ENCODE data around the gene IFI30. TPM values are rescaled to one million over a fixed set of nuclear protein-coding genes. Genes with fewer than 3 reads are reported as not detected.

The IFI30 gene
- total and polyA plus RNA-seq, 2 experiments from 2014 or later, result 27.4 to 34.4 TPM

DNA sequence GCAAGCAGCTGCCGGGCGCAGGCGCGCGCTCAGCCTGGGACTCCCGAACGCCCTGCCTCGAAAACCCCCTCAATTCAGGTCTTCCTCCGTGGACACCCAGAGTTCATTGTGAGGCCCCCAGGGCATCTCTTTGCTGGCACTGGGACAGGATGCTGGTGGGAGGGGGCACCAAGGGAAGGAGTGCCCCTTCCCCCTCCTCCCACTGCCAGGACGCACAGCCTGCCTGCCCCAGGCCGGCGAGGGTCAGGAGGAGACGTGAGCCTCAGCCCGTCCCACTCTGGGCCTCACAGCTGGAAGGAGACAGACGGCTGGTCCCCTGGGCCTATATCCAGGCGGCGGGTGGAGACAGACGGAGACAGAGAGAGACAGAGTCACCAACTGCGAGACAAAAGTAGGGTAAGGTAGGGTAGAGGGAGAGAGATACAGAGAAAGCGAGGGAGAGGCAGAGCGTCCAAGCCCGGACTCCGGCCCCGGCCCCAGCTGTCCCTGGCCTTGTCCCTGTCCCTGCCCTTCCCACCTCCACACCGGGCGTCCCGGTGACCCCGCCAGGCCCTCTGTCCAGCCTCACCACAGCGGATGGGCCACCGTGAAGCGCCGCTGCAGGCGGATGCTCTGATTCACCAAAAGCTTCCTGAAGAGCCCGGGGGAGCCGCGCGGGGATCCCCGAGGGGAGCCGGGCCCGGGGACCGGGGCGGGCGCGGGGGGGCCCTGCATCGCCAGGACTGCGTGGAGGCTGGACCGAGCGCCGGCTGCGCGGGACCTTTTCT, 52.3 kb downstream of the IFI30 start, which contains the start of gene PDE4C (continued):
- TF ChIP-seq, protein P1, sequence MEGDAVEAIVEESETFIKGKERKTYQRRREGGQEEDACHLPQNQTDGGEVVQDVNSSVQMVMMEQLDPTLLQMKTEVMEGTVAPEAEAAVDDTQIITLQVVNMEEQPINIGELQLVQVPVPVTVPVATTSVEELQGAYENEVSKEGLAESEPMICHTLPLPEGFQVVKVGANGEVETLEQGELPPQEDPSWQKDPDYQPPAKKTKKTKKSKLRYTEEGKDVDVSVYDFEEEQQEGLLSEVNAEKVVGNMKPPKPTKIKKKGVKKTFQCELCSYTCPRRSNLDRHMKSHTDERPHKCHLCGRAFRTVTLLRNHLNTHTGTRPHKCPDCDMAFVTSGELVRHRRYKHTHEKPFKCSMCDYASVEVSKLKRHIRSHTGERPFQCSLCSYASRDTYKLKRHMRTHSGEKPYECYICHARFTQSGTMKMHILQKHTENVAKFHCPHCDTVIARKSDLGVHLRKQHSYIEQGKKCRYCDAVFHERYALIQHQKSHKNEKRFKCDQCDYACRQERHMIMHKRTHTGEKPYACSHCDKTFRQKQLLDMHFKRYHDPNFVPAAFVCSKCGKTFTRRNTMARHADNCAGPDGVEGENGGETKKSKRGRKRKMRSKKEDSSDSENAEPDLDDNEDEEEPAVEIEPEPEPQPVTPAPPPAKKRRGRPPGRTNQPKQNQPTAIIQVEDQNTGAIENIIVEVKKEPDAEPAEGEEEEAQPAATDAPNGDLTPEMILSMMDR (conservative IDR thresholded peaks at IDR 0.05; ENCODE audit: low read depth in 2 of 2), result no peak
- TF ChIP-seq JUNB (IDR thresholded peaks at IDR 0.05; ENCODE audit: unreplicated experiment) (no peak), EZH2phosphoT487 (IDR thresholded peaks at IDR 0.05; ENCODE audit: unreplicated experiment) (no peak), POLR2AphosphoS5 (IDR thresholded peaks at IDR 0.05; ENCODE audit: low read depth) (no peak), EZH2 (IDR thresholded peaks at IDR 0.05; ENCODE audit: low read depth, unreplicated experiment) (no peak), CREB1 (CRISPR knock-in tag; IDR thresholded peaks at IDR 0.05; ENCODE audit: low read depth) (no peak), ZNF114 (CRISPR knock-in tag; IDR thresholded peaks at IDR 0.05) (no peak), ZNF331 (CRISPR knock-in tag; IDR thresholded peaks at IDR 0.05; ENCODE audit: low read depth) (no peak), NANOG (IDR thresholded peaks at IDR 0.05; ENCODE audit: borderline replicate concordance) (no peak)
- TF ChIP-seq, protein P2, sequence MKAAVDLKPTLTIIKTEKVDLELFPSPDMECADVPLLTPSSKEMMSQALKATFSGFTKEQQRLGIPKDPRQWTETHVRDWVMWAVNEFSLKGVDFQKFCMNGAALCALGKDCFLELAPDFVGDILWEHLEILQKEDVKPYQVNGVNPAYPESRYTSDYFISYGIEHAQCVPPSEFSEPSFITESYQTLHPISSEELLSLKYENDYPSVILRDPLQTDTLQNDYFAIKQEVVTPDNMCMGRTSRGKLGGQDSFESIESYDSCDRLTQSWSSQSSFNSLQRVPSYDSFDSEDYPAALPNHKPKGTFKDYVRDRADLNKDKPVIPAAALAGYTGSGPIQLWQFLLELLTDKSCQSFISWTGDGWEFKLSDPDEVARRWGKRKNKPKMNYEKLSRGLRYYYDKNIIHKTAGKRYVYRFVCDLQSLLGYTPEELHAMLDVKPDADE (IDR thresholded peaks at IDR 0.05), result no peak

DNA sequence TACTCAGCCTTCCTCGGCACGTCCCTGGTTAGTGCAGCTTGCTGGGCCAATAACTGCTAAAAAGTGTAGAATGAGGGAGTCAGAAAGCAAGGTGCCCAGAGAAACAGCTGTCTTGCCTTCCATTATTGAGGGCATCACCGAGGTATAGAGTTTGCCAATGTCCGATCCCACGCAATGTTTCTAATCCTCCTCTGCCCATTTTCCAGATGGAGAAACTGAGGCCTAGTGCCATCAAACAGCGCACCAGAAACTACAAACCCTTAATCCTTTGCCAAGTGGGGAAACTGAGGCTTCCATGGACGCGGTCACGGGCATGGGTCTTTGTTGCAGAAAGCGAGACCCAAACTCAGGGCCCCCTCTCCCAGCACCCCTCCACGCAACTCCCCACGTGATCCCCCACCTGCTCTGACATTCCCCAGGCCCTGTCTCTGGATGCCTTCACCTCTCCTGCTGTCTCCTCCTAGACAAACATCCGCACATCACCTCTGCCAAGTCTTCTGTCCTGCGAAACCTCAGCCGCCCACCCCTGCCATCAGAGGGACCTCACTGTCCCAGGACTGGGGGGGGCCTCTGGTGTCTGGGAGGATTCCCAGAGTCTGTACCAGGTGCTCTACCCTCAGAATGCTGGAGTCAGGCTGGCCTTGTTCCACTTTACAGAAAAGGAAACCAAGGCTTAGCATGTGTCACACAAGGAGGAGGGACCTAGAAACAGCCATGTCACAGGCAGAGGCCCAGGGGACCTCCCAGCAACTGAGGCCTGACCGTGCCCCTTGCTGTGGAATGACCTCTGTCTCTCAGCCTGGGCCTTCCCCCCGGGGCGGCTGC, 53.6 kb downstream of the IFI30 start:
- Histone ChIP-seq H2AFZ (no peak overlapping the region), H3K4me1 (ENCODE audit: insufficient read depth) (peaks cover 24% of the 10 kb centered on the region), H3F3A (replicated peaks; ENCODE audit: low read depth) (peaks cover 45% of the 10 kb centered on the region), H3K4me3 (no peak overlapping the region), H3K79me2 (replicated peaks; ENCODE audit: insufficient read depth) (no peaks in the 10 kb centered on the region), H3K36me3 (ENCODE audit: insufficient read depth) (no peaks in the 10 kb centered on the region), H3K9me2 (ENCODE audit: insufficient read depth) (no peaks in the 10 kb centered on the region), H4K20me1 (replicated peaks; ENCODE audit: insufficient read depth) (no peaks in the 10 kb centered on the region), H3K27me3 (ENCODE audit: insufficient read depth) (peaks cover 27% of the 10 kb centered on the region), H3K4me2 (no peak overlapping the region), H3K27ac (ENCODE audit: low read depth) (no peak overlapping the region)
- Mint-ChIP-seq H3K27ac (no peak overlapping the region), H3K9me3 (no peaks in the 10 kb centered on the region; the same call in 1 of the 3 replicates), H3K4me1 (peaks cover 40% of the 10 kb centered on the region), H3K27me3 (ENCODE audit: insufficient read depth, low read depth, poor library complexity) (peaks cover 42% of the 10 kb centered on the region), H3K36me3 (ENCODE audit: low read depth) (no peaks in the 10 kb centered on the region; the same call in 2 of the 3 replicates), H3K4me3 (no peak overlapping the region; the same call in 2 of the 3 replicates)
- no peak for ATAC-seq
- no peak for DNase-seq (ENCODE audit: low spot score)
- no peak for TF ChIP-seq JUNB (IDR thresholded peaks at IDR 0.05; ENCODE audit: unreplicated experiment)
- TF ChIP-seq, protein P3, sequence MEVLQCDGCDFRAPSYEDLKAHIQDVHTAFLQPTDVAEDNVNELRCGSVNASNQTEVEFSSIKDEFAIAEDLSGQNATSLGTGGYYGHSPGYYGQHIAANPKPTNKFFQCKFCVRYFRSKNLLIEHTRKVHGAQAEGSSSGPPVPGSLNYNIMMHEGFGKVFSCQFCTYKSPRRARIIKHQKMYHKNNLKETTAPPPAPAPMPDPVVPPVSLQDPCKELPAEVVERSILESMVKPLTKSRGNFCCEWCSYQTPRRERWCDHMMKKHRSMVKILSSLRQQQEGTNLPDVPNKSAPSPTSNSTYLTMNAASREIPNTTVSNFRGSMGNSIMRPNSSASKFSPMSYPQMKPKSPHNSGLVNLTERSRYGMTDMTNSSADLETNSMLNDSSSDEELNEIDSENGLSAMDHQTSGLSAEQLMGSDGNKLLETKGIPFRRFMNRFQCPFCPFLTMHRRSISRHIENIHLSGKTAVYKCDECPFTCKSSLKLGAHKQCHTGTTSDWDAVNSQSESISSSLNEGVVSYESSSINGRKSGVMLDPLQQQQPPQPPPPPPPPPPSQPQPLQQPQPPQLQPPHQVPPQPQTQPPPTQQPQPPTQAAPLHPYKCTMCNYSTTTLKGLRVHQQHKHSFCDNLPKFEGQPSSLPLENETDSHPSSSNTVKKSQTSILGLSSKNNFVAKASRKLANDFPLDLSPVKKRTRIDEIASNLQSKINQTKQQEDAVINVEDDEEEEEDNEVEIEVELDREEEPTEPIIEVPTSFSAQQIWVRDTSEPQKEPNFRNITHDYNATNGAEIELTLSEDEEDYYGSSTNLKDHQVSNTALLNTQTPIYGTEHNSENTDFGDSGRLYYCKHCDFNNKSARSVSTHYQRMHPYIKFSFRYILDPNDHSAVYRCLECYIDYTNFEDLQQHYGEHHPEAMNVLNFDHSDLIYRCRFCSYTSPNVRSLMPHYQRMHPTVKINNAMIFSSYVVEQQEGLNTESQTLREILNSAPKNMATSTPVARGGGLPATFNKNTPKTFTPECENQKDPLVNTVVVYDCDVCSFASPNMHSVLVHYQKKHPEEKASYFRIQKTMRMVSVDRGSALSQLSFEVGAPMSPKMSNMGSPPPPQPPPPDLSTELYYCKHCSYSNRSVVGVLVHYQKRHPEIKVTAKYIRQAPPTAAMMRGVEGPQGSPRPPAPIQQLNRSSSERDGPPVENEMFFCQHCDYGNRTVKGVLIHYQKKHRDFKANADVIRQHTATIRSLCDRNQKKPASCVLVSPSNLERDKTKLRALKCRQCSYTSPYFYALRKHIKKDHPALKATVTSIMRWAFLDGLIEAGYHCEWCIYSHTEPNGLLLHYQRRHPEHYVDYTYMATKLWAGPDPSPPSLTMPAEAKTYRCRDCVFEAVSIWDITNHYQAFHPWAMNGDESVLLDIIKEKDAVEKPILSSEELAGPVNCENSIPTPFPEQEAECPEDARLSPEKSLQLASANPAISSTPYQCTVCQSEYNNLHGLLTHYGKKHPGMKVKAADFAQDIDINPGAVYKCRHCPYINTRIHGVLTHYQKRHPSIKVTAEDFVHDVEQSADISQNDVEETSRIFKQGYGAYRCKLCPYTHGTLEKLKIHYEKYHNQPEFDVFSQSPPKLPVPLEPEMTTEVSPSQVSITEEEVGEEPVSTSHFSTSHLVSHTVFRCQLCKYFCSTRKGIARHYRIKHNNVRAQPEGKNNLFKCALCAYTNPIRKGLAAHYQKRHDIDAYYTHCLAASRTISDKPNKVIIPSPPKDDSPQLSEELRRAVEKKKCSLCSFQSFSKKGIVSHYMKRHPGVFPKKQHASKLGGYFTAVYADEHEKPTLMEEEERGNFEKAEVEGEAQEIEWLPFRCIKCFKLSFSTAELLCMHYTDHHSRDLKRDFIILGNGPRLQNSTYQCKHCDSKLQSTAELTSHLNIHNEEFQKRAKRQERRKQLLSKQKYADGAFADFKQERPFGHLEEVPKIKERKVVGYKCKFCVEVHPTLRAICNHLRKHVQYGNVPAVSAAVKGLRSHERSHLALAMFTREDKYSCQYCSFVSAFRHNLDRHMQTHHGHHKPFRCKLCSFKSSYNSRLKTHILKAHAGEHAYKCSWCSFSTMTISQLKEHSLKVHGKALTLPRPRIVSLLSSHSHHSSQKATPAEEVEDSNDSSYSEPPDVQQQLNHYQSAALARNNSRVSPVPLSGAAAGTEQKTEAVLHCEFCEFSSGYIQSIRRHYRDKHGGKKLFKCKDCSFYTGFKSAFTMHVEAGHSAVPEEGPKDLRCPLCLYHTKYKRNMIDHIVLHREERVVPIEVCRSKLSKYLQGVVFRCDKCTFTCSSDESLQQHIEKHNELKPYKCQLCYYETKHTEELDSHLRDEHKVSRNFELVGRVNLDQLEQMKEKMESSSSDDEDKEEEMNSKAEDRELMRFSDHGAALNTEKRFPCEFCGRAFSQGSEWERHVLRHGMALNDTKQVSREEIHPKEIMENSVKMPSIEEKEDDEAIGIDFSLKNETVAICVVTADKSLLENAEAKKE (CRISPR knock-in tag; IDR thresholded peaks at IDR 0.05), result no peak

Measured in GM23338 (cell line).